Activated CD8-positive, alpha-beta memory T cell treated with anti-CD3 and anti-CD28 coated beads, Interleukin-2, amount 50 U/mL, for 4 hours (primary cell): ENCODE data around the gene ZNF284.
A peak's percentile ranks its signal among the peaks of the same experiment; 100 is the strongest.
"Not testable (repeated sequence)": the region's sequence is repeated elsewhere in the genome, so short reads cannot be mapped to it uniquely, and the experiment has no call there.

ENCODE experiments used
- DNase-seq: peaks from one replicate; pipeline ENCODE4 v3.0.0-alpha.2; 2020

The ZNF284 gene

GRCh38 chr19:44112802-44113137 is 40.8 kb downstream of the ZNF284 start:
- no peak for DNase-seq

GRCh38 chr19:44113138-44113783 is 41.3 kb downstream of the ZNF284 start, which contains the start of gene ZNF225:
TSS of gene ZNF225 (plus strand) at chr19:44113399. CDS start at chr19:44115828, 2,429 bp downstream.
- peak; percentile 77 for DNase-seq

DNA sequence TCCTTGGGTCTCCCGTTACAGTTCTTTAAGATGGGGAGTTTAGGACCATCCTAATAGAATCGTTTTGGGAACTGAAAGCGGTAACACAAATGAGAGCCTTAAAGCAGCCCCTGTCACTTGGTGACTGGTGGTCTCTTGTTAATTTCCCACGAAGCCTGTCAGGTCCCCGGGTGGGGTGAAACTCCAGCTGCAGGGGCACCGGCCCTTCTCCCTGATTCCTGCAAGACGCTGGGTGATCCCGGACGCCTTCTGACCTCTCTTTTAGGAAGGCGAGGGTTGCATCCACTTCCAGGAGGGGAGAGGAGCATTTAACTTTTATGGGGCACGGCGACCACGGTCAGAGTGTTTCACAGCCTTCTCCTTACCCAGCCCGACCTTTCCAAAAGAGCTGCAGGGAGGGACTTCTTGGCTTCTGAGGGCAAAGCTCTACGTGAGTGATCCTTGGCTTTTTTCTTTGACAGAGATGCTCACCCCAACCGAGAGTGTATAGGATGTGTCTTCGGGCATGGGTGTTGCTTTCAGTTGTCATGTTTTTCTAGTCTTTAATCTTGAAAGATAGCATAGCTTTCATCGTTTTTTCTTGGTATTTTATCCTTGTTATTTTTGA is 41.9 kb downstream of the ZNF284 start:
- DNase-seq: no peak

DNA sequence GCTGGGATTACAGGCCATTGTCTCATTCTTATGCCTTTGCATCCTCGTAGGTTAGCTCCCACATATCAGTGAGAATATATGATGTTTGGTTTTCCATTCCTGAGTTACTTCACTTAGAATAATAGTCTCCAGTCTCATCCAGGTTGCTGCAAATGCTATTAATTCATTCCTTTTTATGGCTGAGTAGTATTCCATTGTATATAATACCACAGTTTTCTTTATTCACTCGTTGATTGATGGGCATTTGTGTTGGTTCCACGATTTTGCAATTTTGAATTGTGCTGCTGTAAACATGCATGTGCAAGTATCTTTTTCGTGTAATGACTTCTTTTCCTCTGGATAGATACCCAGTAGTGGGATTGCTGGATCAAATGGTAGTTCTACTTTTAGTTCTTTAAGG is 49.2 kb downstream of the ZNF284 start:
- DNase-seq: not testable (repeated sequence)

- no peak for DNase-seq
Observed at GRCh38 chr19:44131955-44132354, 60.0 kb downstream of the ZNF284 start.
